Activated CD4-positive, alpha-beta memory T cell treated with anti-CD3 and anti-CD28 coated beads, Interleukin-2, amount 10 ng/mL, durations not matched to agents 7 days and 5 days (primary cell): ENCODE results near the gene DNM3. TPM values are rescaled to one million over a fixed set of nuclear protein-coding genes. Genes with fewer than 3 reads are reported as not detected.

Source experiments
- CTCF ChIA-PET: fragments of 350-600 bp; sonication (Branson Sonifier 250); formaldehyde crosslinking; loops from one replicate; lab custom pipeline; 2021; ENCODE audit warnings: antibody characterized with exemption, inconsistent platforms; lab: Charles Lee
- POLR2A ChIA-PET: fragments of 350-600 bp; sonication (Branson Sonifier 250); formaldehyde crosslinking; loops from one replicate; lab custom pipeline; 2021; ENCODE audit warnings: antibody characterized with exemption; lab: Charles Lee
- DNase-seq: peaks from one replicate; pipeline ENCODE4 v3.0.0-alpha.2; 2020
- H3K27ac Mint-ChIP-seq: one replicate; pipeline ENCODE4 v1.8.0; 2021; ENCODE audit warnings: mild to moderate bottlenecking, mixed read lengths
- H3K27me3 Mint-ChIP-seq: one replicate; pipeline ENCODE4 v1.8.0; 2021; ENCODE audit warnings: mixed read lengths
- H3K36me3 Mint-ChIP-seq: one replicate; pipeline ENCODE4 v1.8.0; 2021; ENCODE audit warnings: low read depth, mixed read lengths
- H3K4me1 Mint-ChIP-seq: one replicate; pipeline ENCODE4 v1.8.0; 2021; ENCODE audit warnings: mixed read lengths
- H3K4me3 Mint-ChIP-seq: one replicate; pipeline ENCODE4 v1.8.0; 2021; ENCODE audit warnings: mild to moderate bottlenecking, mixed read lengths
- H3K9me3 Mint-ChIP-seq: one replicate; pipeline ENCODE4 v1.8.0; 2021; ENCODE audit warnings: mixed read lengths
- total RNA-seq, 2 experiments: library from RNA; stranded (reverse); gene quantifications; one replicate each; pipeline ENCODE4 v1.2.3, GENCODE V29; 2021

Gene DNM3
- total RNA-seq, 2 experiments from 2014 or later: 2.0 to 2.2 TPM

DNA sequence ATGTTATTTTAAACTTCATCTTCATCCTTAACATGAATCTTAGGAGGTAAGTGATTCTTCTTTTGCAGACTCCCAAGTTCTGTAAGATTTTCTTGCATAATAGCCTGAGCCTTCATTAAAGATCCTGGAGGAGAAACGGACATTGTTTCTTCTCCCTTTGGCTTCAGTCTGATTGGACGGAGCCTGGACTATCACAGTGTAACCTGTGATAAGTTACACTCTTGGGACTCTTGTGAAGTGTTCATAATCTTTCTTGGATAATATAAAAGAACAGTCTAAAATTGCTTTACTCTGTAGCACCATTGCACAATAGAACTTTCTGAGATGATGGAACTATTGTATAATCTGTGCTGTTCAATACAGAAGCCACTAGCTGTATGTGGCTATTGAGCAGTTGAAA lies 244.8 kb downstream of the DNM3 start:
- Mint-ChIP-seq H3K36me3 (no peaks in the 10 kb centered on the region), H3K27me3 (no peaks in the 10 kb centered on the region), H3K27ac (no peak overlapping the region), H3K9me3 (no peaks in the 10 kb centered on the region), H3K4me1 (peaks cover 4% of the 10 kb centered on the region), H3K4me3 (no peak overlapping the region)
- no peak for DNase-seq
- POLR2A ChIA-PET: no interaction called here
- CTCF ChIA-PET: interaction anchor here (0.7 kb wide), 1 partner anchor 313 kb away, joined by 3 read pairs; no protein-coding TSS in a partner anchor

DNA sequence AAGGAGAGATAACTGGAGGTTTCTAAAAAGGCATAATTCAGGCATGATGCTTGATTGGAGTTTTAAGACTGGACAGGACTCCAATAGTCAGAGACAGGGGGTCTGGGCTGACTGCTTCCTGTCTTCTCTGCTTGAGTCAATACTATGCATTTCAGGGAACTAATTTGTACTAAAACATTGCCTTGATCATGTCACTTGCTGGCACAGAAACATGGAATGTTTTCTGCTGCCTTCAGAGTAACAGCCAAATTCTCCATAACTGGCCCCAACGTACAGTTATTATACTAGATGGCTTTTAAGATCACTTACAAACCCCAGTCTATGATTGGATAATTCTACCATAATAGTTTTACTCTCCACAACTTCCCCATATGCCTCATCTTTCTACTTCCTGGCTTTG lies 247.0 kb downstream of the DNM3 start:
- no peak for DNase-seq
- no peaks in the 10 kb centered on the region for H3K36me3 Mint-ChIP-seq
- no peaks in the 10 kb centered on the region for H3K27me3 Mint-ChIP-seq
- no peak overlapping the region for H3K27ac Mint-ChIP-seq
- ChIA-PET CTCF (no interaction called here), POLR2A (no interaction called here)
- peaks cover 4% of the 10 kb centered on the region for H3K4me1 Mint-ChIP-seq
- no peak overlapping the region for H3K4me3 Mint-ChIP-seq
- no peaks in the 10 kb centered on the region for H3K9me3 Mint-ChIP-seq

- POLR2A ChIA-PET: interaction anchor here (1.5 kb wide), 1 partner anchor 91 kb away, joined by 3 read pairs; no protein-coding TSS in a partner anchor
Observed at GRCh38 chr1:172089768-172090510, 248.6 kb downstream of the DNM3 start.

DNA sequence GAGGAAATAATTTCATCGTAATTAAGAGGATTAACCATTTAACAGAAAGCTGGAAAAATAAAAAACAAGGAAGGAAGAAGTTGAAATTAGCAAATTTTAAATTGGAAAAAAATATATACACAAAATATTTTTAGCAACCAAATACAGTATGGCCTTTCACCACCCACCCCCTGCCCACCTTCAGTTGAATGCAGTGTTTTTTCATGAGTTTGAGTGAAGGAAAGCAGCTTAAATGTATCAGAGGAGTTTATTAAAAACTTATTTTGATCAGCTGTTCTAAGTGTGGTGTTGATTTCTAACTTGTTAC lies 249.2 kb downstream of the DNM3 start:
- POLR2A ChIA-PET: interaction anchor here (1.5 kb wide), 1 partner anchor 90 kb away, joined by 3 read pairs; no protein-coding TSS in a partner anchor
- H3K4me1 Mint-ChIP-seq: peaks cover 4% of the 10 kb centered on the region
- H3K36me3 Mint-ChIP-seq: no peaks in the 10 kb centered on the region
- no peaks in the 10 kb centered on the region for H3K9me3 Mint-ChIP-seq
- no peaks in the 10 kb centered on the region for H3K27me3 Mint-ChIP-seq
- no peak overlapping the region for H3K4me3 Mint-ChIP-seq
- CTCF ChIA-PET: interaction anchor here (0.8 to 2.7 kb wide), 9 partner anchors 75 to 354 kb away, joined by 3 to 25 read pairs (median 3); no protein-coding TSS in a partner anchor
- DNase-seq: no peak
- H3K27ac Mint-ChIP-seq: no peak overlapping the region

More at GRCh38 chr1:172089768-172090510, 248.6 kb downstream of the DNM3 start:
- peak; percentile 69 for DNase-seq
- no peaks in the 10 kb centered on the region for H3K9me3 Mint-ChIP-seq
- no peaks in the 10 kb centered on the region for H3K36me3 Mint-ChIP-seq
- peaks cover 4% of the 10 kb centered on the region for H3K4me1 Mint-ChIP-seq
- H3K27me3 Mint-ChIP-seq: no peaks in the 10 kb centered on the region
- CTCF ChIA-PET: interaction anchor here (0.8 to 2.7 kb wide), 9 partner anchors 9 to 355 kb away, joined by 3 to 25 read pairs (median 3); no protein-coding TSS in a partner anchor
- no peak overlapping the region for H3K4me3 Mint-ChIP-seq
- H3K27ac Mint-ChIP-seq: no peak overlapping the region

DNA sequence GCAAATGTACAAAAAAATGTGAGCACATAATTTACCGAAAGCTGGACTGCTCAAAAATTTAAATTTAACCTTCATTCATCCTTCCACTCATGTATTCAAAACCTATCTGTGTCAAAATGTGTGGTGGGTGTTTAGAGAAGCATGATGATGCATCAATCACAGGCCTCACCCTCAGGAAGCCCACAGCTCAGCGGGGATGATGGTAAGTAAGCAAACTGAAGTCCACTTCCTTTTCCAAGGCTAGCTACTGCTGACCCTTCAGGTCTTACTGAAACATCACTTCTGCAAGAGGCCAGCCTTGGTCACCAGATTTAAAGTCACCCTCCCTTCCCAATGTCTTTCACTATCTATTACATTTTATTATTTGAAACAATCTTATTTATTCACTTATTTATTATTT lies 254.5 kb downstream of the DNM3 start:
- no peaks in the 10 kb centered on the region for H3K36me3 Mint-ChIP-seq
- ChIA-PET POLR2A (no interaction called here), CTCF (interaction anchor here (1.0 to 1.1 kb wide), 2 partner anchors 44 to 304 kb away, joined by 3 read pairs; no protein-coding TSS in a partner anchor)
- H3K4me1 Mint-ChIP-seq: peaks cover 1% of the 10 kb centered on the region
- no peak overlapping the region for H3K4me3 Mint-ChIP-seq
- no peak for DNase-seq
- H3K27me3 Mint-ChIP-seq: no peaks in the 10 kb centered on the region
- no peak overlapping the region for H3K27ac Mint-ChIP-seq
- no peaks in the 10 kb centered on the region for H3K9me3 Mint-ChIP-seq

DNA sequence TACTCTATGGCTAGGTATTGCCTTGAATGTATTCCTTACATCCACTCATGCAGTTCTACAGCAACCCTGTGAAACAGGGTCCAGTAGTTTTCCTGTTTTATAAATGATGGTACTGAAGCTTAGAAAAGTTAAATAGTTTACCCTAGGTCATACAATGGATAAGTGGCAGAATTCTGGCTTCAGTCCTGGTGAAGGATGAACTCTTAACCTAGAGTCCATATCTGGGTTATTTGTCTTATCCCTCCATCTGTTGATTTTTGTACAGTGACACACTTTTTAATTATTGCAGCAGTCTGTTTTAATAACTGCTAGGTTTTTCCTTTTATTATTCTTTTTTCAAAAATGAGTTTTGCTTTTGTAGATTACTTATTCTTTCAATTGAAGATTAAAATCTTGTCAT lies 263.9 kb downstream of the DNM3 start:
- Mint-ChIP-seq H3K4me3 (no peak overlapping the region), H3K27ac (no peak overlapping the region), H3K36me3 (no peaks in the 10 kb centered on the region), H3K4me1 (no peaks in the 10 kb centered on the region), H3K9me3 (no peaks in the 10 kb centered on the region), H3K27me3 (no peaks in the 10 kb centered on the region)
- ChIA-PET CTCF (no interaction called here), POLR2A (no interaction called here)
- no peak for DNase-seq

- ChIA-PET CTCF (interaction anchor here (0.6 kb wide), 1 partner anchor 172 kb away, joined by 3 read pairs; no protein-coding TSS in a partner anchor), POLR2A (no interaction called here)
- Mint-ChIP-seq H3K27me3 (no peaks in the 10 kb centered on the region), H3K4me1 (no peaks in the 10 kb centered on the region), H3K27ac (no peak overlapping the region), H3K9me3 (no peaks in the 10 kb centered on the region), H3K36me3 (no peaks in the 10 kb centered on the region), H3K4me3 (no peak overlapping the region)
- DNase-seq: no peak
Observed at GRCh38 chr1:172107316-172107975, 266.1 kb downstream of the DNM3 start.

GRCh38 chr1:172108161-172108893 lies 267.0 kb downstream of the DNM3 start:
- Mint-ChIP-seq H3K27ac (no peak overlapping the region), H3K4me1 (no peaks in the 10 kb centered on the region), H3K36me3 (no peaks in the 10 kb centered on the region), H3K9me3 (no peaks in the 10 kb centered on the region), H3K4me3 (no peak overlapping the region), H3K27me3 (no peaks in the 10 kb centered on the region)
- CTCF ChIA-PET: interaction anchor here (0.6 kb wide), 1 partner anchor 173 kb away, joined by 3 read pairs; no protein-coding TSS in a partner anchor
- DNase-seq: no peak
- POLR2A ChIA-PET: no interaction called here

- DNase-seq: no peak
- no peaks in the 10 kb centered on the region for H3K9me3 Mint-ChIP-seq
- CTCF ChIA-PET: no interaction called here
- H3K36me3 Mint-ChIP-seq: no peaks in the 10 kb centered on the region
- no peak overlapping the region for H3K4me3 Mint-ChIP-seq
- H3K4me1 Mint-ChIP-seq: no peaks in the 10 kb centered on the region
- no peak overlapping the region for H3K27ac Mint-ChIP-seq
- POLR2A ChIA-PET: no interaction called here
- H3K27me3 Mint-ChIP-seq: no peaks in the 10 kb centered on the region
Observed at GRCh38 chr1:172109359-172109758, 268.1 kb downstream of the DNM3 start.

GRCh38 chr1:172112576-172112975 lies 271.3 kb downstream of the DNM3 start:
- Mint-ChIP-seq H3K4me1 (peaks cover 5% of the 10 kb centered on the region), H3K27me3 (no peaks in the 10 kb centered on the region)
- CTCF ChIA-PET: no interaction called here

DNA sequence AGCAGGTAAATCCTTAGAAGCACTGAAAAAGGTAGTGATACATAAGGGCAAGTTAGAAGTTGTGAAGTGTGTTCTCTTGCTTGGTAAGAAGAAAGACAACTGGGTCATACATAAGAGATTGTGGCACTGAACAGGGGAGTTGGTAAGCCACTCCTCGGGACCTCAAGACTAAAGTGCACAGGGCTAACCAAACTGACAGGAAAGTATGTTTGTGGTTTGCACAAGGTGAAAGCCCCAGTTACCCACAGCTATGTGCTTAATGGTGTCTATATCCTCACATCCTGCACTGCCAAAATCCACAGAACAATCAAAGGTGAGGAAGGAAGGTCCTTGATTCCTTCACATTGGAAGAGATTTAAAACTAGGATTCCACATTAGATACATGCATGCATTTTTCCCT lies 276.5 kb downstream of the DNM3 start:
- Mint-ChIP-seq H3K9me3 (peaks cover 8% of the 10 kb centered on the region), H3K27ac (peak overlapping the region; percentile 64), H3K27me3 (no peaks in the 10 kb centered on the region), H3K36me3 (peaks cover 6% of the 10 kb centered on the region), H3K4me1 (peaks cover 25% of the 10 kb centered on the region), H3K4me3 (no peak overlapping the region)
- CTCF ChIA-PET: interaction anchor here (0.9 kb wide), 1 partner anchor 16 kb away, joined by 3 read pairs; no protein-coding TSS in a partner anchor
- peak; percentile 64 for DNase-seq
- POLR2A ChIA-PET: interaction anchor here (1.1 to 1.2 kb wide), 2 partner anchors 16 to 37 kb away, joined by 3 to 4 read pairs; no protein-coding TSS in a partner anchor

More at GRCh38 chr1:172112576-172112975, 271.3 kb downstream of the DNM3 start:
- Mint-ChIP-seq H3K9me3 (no peaks in the 10 kb centered on the region), H3K4me3 (no peak overlapping the region), H3K27ac (no peak overlapping the region), H3K36me3 (no peaks in the 10 kb centered on the region)
- no peak for DNase-seq
- POLR2A ChIA-PET: no interaction called here

GRCh38 chr1:172118618-172119017 lies 277.3 kb downstream of the DNM3 start:
- no peak for DNase-seq
- Mint-ChIP-seq H3K4me3 (no peak overlapping the region), H3K4me1 (peaks cover 25% of the 10 kb centered on the region), H3K36me3 (peaks cover 6% of the 10 kb centered on the region), H3K27me3 (no peaks in the 10 kb centered on the region), H3K9me3 (peaks cover 8% of the 10 kb centered on the region), H3K27ac (peak overlapping the region; percentile 6)
- ChIA-PET POLR2A (interaction anchor here (1.1 kb wide), 1 partner anchor 36 kb away, joined by 4 read pairs; no protein-coding TSS in a partner anchor), CTCF (no interaction called here)
